Astrocyte (in vitro differentiated cells and primary cell): ENCODE results near the gene TXNDC15.

Experiments used
- CTCF ChIP-seq: IDR thresholded peaks from 2 replicates; pipeline ENCODE4 v1.5.1; 2011; ENCODE audit warnings: low read depth, mild to moderate bottlenecking, inconsistent platforms, low read length, moderate library complexity; ENCODE audit not compliant: insufficient read depth
- EZH2 ChIP-seq: IDR thresholded peaks from 2 replicates; pipeline ENCODE4 v1.6.1; 2012; ENCODE audit warnings: mild to moderate bottlenecking, low read length, inconsistent platforms; ENCODE audit not compliant: insufficient read depth

- TF ChIP-seq CTCF (peak; percentile 63), EZH2 (no peak)
These were observed 22.8 kb upstream of the TXNDC15 start for GRCh38 chr5:134851307-134851923.
